ENCODE results near the gene DOLK.

The DOLK gene

DNA sequence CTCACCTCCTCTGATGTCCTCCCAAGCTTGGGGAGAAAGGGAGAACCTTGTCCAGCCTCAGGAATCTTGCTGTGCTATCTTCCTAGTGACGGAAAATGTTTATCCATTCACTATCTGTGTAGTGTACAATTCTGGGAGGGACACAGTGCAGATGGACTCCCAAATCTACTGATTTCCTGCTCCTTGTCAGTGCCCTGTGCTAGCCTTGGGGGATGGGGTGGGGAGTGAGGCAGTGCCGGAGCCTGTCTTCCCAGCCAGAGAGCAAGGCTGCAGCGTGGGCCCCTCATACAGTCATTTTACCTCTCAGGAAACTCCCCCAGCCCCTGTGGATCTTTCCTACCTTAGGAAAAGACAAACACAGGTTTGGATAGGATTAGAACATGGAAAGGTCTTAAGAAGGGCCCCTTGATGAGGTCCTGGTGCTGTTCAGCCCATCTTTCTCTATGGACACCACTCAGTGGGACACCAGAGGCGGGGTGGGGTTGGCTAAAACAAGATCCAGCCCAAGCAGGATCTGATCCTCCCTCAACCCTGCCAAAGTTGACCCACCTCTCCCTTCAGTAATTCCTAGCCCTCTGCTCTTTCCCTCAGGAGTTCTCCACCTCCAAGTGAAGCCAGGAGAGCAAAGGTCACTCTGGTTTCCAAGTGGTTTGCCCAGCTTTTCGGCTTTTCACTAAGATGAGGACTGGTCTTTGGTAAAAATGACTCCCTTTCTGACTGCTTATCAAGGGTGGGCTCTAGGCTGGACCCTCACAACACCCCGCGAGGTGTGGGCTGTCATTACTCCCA, 3.4 kb downstream of the DOLK start:
- H3K4me3 ChIP-seq (ENCODE audit: low read length), result no peak overlapping the region
- no peak for TF ChIP-seq ZNF274 (IDR thresholded peaks at IDR 0.05; ENCODE audit: low read depth, low read length)

DNA sequence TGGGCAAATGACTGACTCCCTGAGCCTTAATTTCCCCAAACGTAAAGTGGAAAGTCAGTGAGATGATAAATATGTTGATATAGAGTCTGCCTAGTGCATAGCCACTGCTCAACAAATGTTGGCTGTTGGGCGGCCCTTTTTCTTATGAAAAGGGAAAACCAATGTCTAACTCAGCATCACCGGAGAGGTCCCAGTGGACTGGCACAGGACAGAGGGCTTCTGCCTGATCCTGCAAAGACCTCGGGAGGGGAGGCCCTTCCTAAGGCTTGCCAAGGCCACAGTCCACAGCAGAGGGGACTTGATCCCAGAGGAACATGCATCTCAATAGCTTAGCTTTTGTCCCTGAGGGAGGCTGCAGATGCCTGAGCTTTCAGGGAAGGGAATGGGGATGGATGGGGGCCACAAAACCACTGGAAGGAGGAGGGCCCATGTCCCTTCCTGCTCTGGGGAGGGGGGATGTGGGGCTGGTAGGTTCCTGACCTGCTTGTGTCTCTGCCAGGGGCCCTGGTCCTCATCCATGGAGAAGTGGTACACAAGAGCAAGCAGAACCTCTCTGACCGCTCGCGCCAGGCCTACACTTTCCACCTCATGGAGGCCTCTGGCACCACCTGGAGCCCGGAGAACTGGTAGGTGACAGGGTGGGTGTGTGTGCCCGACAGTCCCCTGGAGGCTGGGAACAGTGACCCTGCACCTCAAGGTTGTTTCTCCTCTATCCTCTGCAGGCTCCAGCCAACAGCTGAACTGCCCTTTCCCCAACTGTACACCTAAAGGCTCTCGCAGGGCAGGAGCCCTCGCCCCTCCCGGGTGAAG, 6.3 kb downstream of the DOLK start:
- no peak for TF ChIP-seq ZNF274 (IDR thresholded peaks at IDR 0.05; ENCODE audit: low read depth, low read length)
- H3K4me3 ChIP-seq (ENCODE audit: low read length), result no peak overlapping the region

DNA sequence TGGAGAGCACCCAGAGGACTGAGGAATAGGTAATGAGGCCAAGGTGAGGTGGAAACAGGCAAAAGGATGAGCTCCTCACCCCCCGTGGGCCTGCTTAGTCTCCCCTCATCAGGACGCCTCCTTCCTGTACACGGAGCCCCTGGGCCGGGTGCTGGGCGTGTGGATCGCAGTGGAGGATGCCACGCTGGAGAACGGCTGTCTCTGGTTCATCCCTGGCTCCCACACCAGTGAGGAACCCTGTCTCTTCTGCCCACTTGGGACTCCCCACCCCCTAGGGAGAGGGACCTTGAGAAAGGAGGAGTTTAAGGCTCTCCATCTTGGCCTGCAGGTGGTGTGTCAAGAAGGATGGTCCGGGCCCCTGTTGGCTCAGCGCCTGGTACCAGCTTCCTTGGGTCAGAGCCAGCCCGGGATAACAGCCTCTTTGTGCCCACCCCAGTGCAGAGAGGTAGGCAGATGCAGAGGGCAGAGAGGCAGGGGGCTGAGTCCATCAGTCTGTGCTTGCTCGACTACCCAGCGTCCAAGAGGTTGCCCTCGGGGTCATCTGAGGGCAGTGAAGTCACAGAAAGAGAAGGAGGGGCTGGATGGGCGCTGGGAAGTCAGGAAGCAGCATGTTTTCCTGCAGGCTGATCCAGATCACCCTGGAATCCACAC, 7.0 kb downstream of the DOLK start:
- no peak overlapping the region for H3K4me3 ChIP-seq (ENCODE audit: low read length)
- no peak for TF ChIP-seq ZNF274 (IDR thresholded peaks at IDR 0.05; ENCODE audit: low read depth, low read length)

DNA sequence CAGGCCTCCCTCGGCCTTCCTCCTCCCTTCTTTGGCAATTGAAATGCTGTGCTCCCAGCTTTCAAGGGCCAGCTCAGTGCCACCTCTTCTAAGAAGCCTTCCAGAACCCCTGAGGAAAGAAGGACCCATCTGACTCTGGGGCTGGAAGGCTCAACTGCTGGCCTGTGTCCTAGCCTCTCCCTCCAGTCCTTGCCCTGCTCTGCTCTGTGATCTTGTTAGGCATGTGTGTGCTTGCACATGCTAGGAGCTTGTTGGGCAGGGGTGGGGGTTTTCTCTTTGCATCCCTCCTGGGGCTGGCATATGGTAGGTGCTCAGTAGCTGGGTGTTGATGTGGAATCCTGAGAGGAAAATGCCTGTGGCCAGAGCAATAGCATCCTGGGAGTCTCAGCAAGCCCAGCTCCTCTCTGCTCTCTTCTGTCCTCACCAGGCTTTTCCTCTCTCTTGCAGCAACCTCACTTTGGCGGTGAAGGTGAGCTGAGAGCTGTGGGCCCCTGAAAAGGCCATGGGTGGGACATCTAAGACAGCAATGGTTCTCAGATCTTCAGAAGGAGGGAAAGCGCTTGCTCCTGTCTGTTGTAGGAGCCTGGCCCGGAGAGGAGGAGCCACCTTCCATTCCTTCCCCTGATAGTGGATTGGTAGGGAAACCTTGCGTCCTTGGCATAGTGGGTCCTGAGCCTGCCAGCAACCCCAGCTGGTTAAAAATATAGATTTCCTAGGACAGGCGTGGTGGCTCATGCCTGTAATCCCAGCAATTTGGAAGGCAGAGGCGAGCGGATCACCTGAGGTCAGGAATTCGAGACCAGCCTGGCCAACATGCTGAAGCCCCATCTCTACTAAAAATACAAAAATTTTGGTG, 9.9 kb downstream of the DOLK start:
- no peak overlapping the region for H3K4me3 ChIP-seq (ENCODE audit: low read length)
- no peak for TF ChIP-seq ZNF274 (IDR thresholded peaks at IDR 0.05; ENCODE audit: low read depth, low read length)

DNA sequence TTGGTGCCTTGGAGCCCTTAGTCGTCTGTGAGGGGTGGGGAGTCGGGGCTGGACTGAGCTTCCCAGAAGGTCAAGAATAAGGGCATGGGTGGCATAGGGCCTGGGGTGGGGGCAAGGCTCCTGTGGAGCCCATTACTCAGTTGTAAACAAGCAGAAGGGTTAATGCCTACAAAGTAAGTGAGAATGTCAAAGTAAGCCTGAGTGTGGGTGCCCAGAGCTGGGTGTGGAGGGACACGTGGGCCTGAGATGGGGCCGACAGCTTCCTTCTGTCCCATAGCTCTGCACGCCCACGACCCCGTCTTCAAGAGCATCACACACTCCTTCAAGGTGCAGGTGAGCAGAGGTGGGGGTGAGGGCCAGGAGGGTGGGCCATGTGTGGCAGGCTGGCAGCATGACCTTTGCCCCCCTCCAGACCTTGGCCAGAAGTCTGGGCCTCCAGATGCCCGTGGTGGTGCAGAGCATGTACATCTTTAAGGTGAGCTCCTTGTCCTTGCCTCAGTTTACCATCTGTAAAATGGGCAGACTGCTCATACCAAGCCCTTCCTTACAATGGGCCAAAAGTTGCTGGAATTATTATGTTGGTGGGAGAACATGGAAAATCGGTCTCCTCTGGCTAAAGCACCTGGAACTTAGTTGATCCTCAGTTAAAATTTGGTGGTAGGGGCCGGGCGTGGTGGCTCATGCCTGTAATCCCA, 11.1 kb downstream of the DOLK start:
- no peak overlapping the region for H3K4me3 ChIP-seq (ENCODE audit: low read length)
- no peak for TF ChIP-seq ZNF274 (IDR thresholded peaks at IDR 0.05; ENCODE audit: low read depth, low read length)

DNA sequence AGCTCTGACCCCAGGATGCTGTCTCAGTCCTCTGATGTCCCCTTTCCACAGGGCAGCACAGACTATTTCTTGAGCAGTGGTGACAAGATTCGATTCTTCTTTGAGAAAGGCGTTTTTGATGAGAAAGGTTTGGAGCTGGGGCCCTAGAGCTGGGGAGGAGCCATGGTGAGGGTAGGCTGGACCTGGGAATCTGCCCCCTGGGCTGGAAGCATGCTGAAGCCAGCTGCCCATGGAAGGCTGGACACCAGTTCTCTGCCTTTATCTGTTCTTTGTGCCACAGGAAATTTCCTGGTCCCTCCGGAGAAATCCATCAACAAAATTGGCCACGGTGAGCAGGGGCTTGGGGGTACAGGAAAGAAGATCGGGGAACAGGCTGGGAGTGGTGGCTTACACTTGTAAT, 13.7 kb downstream of the DOLK start:
- H3K4me3 ChIP-seq (ENCODE audit: low read length), result no peak overlapping the region
- TF ChIP-seq ZNF274 (IDR thresholded peaks at IDR 0.05; ENCODE audit: low read depth, low read length), result no peak

DNA sequence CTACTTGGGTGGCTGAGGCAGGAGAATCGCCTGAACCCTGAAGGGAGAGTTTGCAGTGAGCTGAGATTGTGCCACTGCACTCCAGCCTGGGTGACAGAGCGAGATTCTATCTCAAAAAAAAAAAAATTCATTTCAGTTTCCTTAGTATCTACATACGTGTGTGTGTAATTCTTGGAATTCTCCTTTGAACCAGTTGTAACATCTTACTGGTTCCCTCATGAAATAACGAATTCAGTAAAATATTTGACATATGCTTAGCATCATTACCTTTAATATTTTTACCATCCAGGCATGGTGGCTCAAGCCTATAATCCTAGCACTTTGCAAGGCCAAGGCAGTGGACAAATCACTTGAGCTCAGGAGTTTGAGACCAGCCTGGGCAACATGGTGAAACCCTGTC, 17.8 kb downstream of the DOLK start:
- H3K4me3 ChIP-seq (ENCODE audit: low read length), result no peak overlapping the region
- TF ChIP-seq ZNF274 (IDR thresholded peaks at IDR 0.05; ENCODE audit: low read depth, low read length), result no peak

DNA sequence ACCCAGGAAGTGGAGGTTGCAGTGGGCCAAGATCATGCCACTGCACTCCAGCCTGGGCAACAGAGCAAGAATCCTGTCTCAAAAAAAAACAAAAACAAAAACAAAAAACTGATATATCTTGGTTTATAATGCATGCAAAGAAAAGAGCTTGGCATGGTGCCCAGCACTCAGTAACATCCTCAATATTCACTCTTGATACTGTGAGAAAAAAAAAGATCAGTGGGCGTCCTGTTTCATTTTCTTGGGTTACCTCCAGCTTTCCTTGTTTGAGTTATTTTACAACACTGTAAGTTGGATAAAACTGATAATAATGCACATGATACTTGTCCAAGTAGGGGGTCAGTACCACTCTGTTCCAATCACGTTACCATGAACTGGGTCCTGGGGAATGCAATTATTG, 18.8 kb downstream of the DOLK start:
- TF ChIP-seq ZNF274 (IDR thresholded peaks at IDR 0.05; ENCODE audit: low read depth, low read length), result no peak

DNA sequence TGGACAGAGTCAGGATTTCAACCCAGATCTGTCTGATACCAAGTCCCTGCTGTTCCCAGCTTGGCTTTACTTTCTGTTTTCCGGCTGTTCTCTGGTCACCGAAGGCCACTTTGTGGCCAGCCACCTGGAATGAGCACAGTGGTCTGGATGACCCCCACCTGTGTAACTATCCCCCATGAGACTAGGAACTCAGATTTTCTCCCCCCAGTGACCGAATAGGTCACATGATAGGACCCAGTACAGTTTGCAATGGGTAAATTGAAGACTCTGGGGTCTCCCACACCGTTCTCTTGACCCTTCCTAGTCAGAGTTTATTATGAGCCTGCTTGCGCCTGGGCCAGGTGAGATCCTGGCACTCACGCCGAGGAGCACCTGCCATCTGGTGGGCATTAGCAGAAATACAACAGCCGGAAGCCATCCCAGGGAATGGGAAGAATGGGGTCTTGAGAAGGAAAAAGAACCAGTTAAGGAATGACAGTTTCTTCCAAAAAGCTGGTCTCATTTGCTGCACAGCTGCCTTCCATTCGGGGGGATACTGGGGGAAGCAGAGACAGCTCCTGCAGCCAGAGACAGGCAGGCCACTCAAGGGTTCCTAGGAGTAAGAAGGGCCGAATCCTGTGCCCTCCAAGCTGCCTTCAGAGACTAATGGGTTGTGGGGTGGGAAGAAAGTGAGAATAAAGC, 19.5 kb downstream of the DOLK start:
- no peak overlapping the region for H3K4me3 ChIP-seq (ENCODE audit: low read length)

More for the DNA sequence above, 18.8 kb downstream of the DOLK start:
- no peak overlapping the region for H3K4me3 ChIP-seq (ENCODE audit: low read length)

DNA sequence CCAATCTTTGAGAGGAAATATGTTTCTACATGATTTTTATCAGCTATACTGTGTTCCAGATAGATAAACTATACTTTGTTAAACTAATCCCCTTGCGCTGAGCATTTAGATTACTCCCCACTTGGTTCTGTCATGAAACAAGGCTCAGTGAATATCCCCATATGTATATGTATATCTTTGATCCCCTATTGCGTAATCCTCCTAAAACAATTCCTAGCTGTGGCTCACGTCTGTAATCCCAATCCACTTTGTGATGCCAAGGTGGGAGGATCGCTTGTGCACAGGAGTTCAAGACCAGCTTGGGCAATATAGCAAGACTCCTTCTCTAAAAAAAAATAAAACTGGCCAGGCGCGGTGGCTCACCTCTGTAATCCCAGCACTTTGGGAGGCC, 23.9 kb downstream of the DOLK start:
- no peak overlapping the region for H3K4me3 ChIP-seq (ENCODE audit: low read length)
- no peak for TF ChIP-seq ZNF274 (IDR thresholded peaks at IDR 0.05; ENCODE audit: low read depth, low read length)

More for the DNA sequence above, 19.5 kb downstream of the DOLK start:
- no peak for TF ChIP-seq ZNF274 (IDR thresholded peaks at IDR 0.05; ENCODE audit: low read depth, low read length)

DNA sequence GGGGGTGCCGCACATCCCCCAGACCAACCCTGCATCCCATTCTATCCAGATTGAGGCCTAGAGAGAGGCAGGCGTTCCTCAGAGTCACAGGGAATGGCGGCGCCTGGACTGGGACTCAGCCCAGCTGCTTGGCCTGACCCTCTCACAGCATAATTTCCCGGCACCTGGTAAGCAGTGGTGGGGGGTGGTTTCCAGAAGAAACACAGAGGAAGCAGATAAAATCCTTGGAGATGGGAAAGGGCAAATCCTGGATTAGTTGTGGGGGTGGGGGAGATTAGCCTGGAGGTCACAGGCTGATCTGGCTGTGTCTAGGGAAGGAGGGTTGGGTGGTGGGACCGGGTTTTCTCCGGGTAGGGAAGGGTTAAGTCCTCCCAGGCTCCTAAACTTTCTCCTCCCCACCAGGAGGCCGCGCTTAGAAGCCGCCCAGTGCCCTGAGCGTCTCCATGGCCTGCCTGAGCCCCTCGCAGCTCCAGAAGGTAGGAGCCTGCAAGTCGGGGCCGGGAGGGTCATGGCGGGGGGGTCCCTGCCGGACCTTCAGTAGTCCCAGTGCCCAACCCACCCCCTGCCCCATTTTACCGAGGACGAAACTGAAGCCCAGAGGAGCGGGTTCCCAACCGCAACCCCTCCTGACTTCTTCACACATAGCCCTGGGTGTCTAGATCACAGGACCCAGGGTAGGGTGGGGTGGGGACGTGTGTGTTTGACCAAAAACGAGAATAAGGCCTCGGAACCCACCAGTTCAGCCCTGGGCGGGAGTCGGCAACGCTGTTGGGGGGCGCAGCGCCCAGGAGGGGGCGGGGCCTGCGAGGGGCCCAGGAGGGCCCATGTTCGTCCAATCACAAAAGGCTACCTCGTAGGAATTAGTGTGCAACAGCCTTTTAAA, 25.3 kb downstream of the DOLK start:
- no peak for TF ChIP-seq ZNF274 (IDR thresholded peaks at IDR 0.05; ENCODE audit: low read depth, low read length)
- H3K4me3 ChIP-seq (ENCODE audit: low read length), result no peak overlapping the region

Measured in GM08714 (cell line).